ENCODE data around the gene SHOC2. TPM values are rescaled to one million over a fixed set of nuclear protein-coding genes. Genes with fewer than 3 reads are reported as not detected.

The SHOC2 gene
- total RNA-seq, 4 donors from 2014 or later: 28.4 to 41.9 (median 36.2) TPM

GRCh38 chr10:110992006-110992800, 72.8 kb downstream of the SHOC2 start:
- intact Hi-C loops (cut with DNase I; ENCODE audit: low total_unique reads): no loop called here
- WGBS, 2 donors: 84% methylated on average over 3 of the region's 3 CpGs
- no peak for DNase-seq (ENCODE audit: low spot score in 2 of 2)
- no peak overlapping the region for H3K4me3 ChIP-seq (ENCODE audit: low read depth, poor library complexity, severe bottlenecking)
- TF ChIP-seq POLR2A (IDR thresholded peaks at IDR 0.05): no peak
- TF ChIP-seq CTCF (IDR thresholded peaks at IDR 0.05): no peak

- no peak for DNase-seq (ENCODE audit: low spot score in 2 of 2)
- WGBS, 2 donors: 71 to 75% methylated on average over 4 of the region's 4 CpGs
- TF ChIP-seq CTCF (IDR thresholded peaks at IDR 0.05): no peak
- no peak for TF ChIP-seq POLR2A (IDR thresholded peaks at IDR 0.05)
- intact Hi-C loops (cut with DNase I; ENCODE audit: low total_unique reads): no loop called here
- H3K4me3 ChIP-seq (ENCODE audit: low read depth, poor library complexity, severe bottlenecking): no peak overlapping the region
Observed at GRCh38 chr10:110993024-110993693, 73.8 kb downstream of the SHOC2 start.

- intact Hi-C loops (cut with DNase I; ENCODE audit: low total_unique reads): no loop called here
- 97 to 100% methylated on average over 1 of the region's 1 CpG for WGBS, 2 donors
- TF ChIP-seq POLR2A (IDR thresholded peaks at IDR 0.05): no peak
- TF ChIP-seq CTCF (IDR thresholded peaks at IDR 0.05): no peak
- DNase-seq (ENCODE audit: low spot score in 2 of 2): no peak
- H3K4me3 ChIP-seq (ENCODE audit: low read depth, poor library complexity, severe bottlenecking): no peak overlapping the region
Observed at GRCh38 chr10:110994406-110995086, 75.1 kb downstream of the SHOC2 start.

- H3K4me3 ChIP-seq (ENCODE audit: low read depth, poor library complexity, severe bottlenecking): no peak overlapping the region
- intact Hi-C loops (cut with DNase I; ENCODE audit: low total_unique reads): no loop called here
- no peak for TF ChIP-seq CTCF (IDR thresholded peaks at IDR 0.05)
- no peak for TF ChIP-seq POLR2A (IDR thresholded peaks at IDR 0.05)
- no peak for DNase-seq (ENCODE audit: low spot score in 2 of 2)
- 77 to 82% methylated on average over 2 of the region's 2 CpGs for WGBS, 2 donors
Observed at GRCh38 chr10:110995301-110995700, 75.9 kb downstream of the SHOC2 start.

- TF ChIP-seq POLR2A (IDR thresholded peaks at IDR 0.05) (no peak), CTCF (IDR thresholded peaks at IDR 0.05) (no peak)
- 94 to 97% methylated on average over 6 of the region's 6 CpGs for WGBS, 2 donors
- no peak for DNase-seq (ENCODE audit: low spot score in 2 of 2)
- H3K4me3 ChIP-seq (ENCODE audit: low read depth, poor library complexity, severe bottlenecking): no peak overlapping the region
- intact Hi-C loops (cut with DNase I; ENCODE audit: low total_unique reads): no loop called here
Observed at GRCh38 chr10:110996256-110996655, 76.9 kb downstream of the SHOC2 start.
